ENCODE data around the gene SEC24D. TPM values are rescaled to one million over a fixed set of nuclear protein-coding genes. Genes with fewer than 3 reads are reported as not detected.

Gene SEC24D
- total RNA-seq, 4 donors from 2014 or later, result 9.7 to 37.9 (median 17.0) TPM

GRCh38 chr4:118872181-118872580, 36.3 kb upstream of the SEC24D start:
- no peaks in the 10 kb centered on the region for H3K36me3 ChIP-seq
- 75 to 88% methylated on average over 4 of the region's 4 CpGs for WGBS, 2 donors (ENCODE audit: low coverage in 1 of 2)
- no peaks in the 10 kb centered on the region for H3K4me1 ChIP-seq
- in situ Hi-C loops (cut with MboI; ENCODE audit: low pct_ligation_motif_present in 1 of 4, low pct_unique_long_range_greater_than_20kb in 1 of 4, low sequenced_read_pairs in 3 of 4), result no loop called here
- DNase-seq, result no peak
- TF ChIP-seq POLR2A (IDR thresholded peaks at IDR 0.05) (no peak), EP300 (IDR thresholded peaks at IDR 0.05; ENCODE audit: low read depth) (no peak)
- H3K9me3 ChIP-seq, result no peaks in the 10 kb centered on the region
- H3K27me3 ChIP-seq, result no peaks in the 10 kb centered on the region
- no peak overlapping the region for H3K4me3 ChIP-seq
- intact Hi-C loops (cut with DNase I; ENCODE audit: low total_unique reads), result no loop called here
- no peak overlapping the region for H3K27ac ChIP-seq

- Histone ChIP-seq H3K27me3 (no peaks in the 10 kb centered on the region), H3K4me1 (peaks cover 0 to 3% (median 0%) of the 10 kb centered on the region in 4 donors), H3K4me3 (no peak overlapping the region), H3K27ac (no peak overlapping the region), H3K9me3 (no peaks in the 10 kb centered on the region), H3K36me3 (no peaks in the 10 kb centered on the region)
- no peak for DNase-seq
- in situ Hi-C loops (cut with MboI; ENCODE audit: low pct_ligation_motif_present in 1 of 4, low pct_unique_long_range_greater_than_20kb in 1 of 4, low sequenced_read_pairs in 3 of 4), result no loop called here
- WGBS, 2 donors (ENCODE audit: low coverage in 1 of 2), result 64 to 75% methylated on average over 2 of the region's 2 CpGs
- no peak for TF ChIP-seq POLR2AphosphoS5 (IDR thresholded peaks at IDR 0.05)
- intact Hi-C loops (cut with DNase I; ENCODE audit: low total_unique reads), result no loop called here
Observed at GRCh38 chr4:118869808-118870342, 33.9 kb upstream of the SEC24D start.

- TF ChIP-seq CTCF (IDR thresholded peaks at IDR 0.05) (no peak), EP300 (IDR thresholded peaks at IDR 0.05; ENCODE audit: low read depth) (no peak), POLR2A (IDR thresholded peaks at IDR 0.05) (no peak)
- Histone ChIP-seq H3K27ac (no peak overlapping the region), H3K9me3 (no peaks in the 10 kb centered on the region), H3K4me1 (peaks cover 0 to 3% (median 0%) of the 10 kb centered on the region in 4 donors), H3K36me3 (no peaks in the 10 kb centered on the region), H3K4me3 (no peak overlapping the region), H3K27me3 (no peaks in the 10 kb centered on the region)
- DNase-seq, result no peak
- WGBS, 2 donors (ENCODE audit: low coverage in 1 of 2), result 89 to 90% methylated on average over 3 of the region's 3 CpGs
- in situ Hi-C loops (cut with MboI; ENCODE audit: low pct_ligation_motif_present in 1 of 4, low pct_unique_long_range_greater_than_20kb in 1 of 4, low sequenced_read_pairs in 3 of 4) (no loop called here), intact Hi-C loops (cut with DNase I; ENCODE audit: low total_unique reads) (no loop called here)
Observed at GRCh38 chr4:118867311-118868067, 31.6 kb upstream of the SEC24D start.

- H3K4me1 ChIP-seq, result peaks cover 0 to 3% (median 0%) of the 10 kb centered on the region in 4 donors
- no peak overlapping the region for H3K27ac ChIP-seq
- no peaks in the 10 kb centered on the region for H3K9me3 ChIP-seq
- no peaks in the 10 kb centered on the region for H3K27me3 ChIP-seq
- no peak for DNase-seq
- H3K36me3 ChIP-seq, result no peaks in the 10 kb centered on the region
- in situ Hi-C loops (cut with MboI; ENCODE audit: low pct_ligation_motif_present in 1 of 4, low pct_unique_long_range_greater_than_20kb in 1 of 4, low sequenced_read_pairs in 3 of 4) (no loop called here), intact Hi-C loops (cut with DNase I; ENCODE audit: low total_unique reads) (no loop called here)
- H3K4me3 ChIP-seq, result no peak overlapping the region
- WGBS, 2 donors (ENCODE audit: low coverage in 1 of 2), result 57 to 67% methylated on average over 1 of the region's 1 CpG
- TF ChIP-seq POLR2AphosphoS5 (IDR thresholded peaks at IDR 0.05) (no peak), EP300 (IDR thresholded peaks at IDR 0.05; ENCODE audit: low read depth) (no peak), POLR2A (IDR thresholded peaks at IDR 0.05) (no peak), CTCF (IDR thresholded peaks at IDR 0.05) (no peak)
Observed at GRCh38 chr4:118866442-118866841, 30.5 kb upstream of the SEC24D start.

- 0 to 11% methylated on average over 3 to 5 of the region's 5 CpGs for WGBS, 2 donors (ENCODE audit: low coverage in 1 of 2)
- Histone ChIP-seq H3K27ac (no peak overlapping the region), H3K4me1 (peaks cover 0 to 3% (median 0%) of the 10 kb centered on the region in 4 donors), H3K4me3 (no peak overlapping the region), H3K36me3 (no peaks in the 10 kb centered on the region), H3K27me3 (no peaks in the 10 kb centered on the region), H3K9me3 (no peaks in the 10 kb centered on the region)
- in situ Hi-C loops (cut with MboI; ENCODE audit: low pct_ligation_motif_present in 1 of 4, low pct_unique_long_range_greater_than_20kb in 1 of 4, low sequenced_read_pairs in 3 of 4) (no loop called here), intact Hi-C loops (cut with DNase I; ENCODE audit: low total_unique reads) (no loop called here)
- DNase-seq, result peak; percentile 20
- TF ChIP-seq EP300 (IDR thresholded peaks at IDR 0.05; ENCODE audit: low read depth) (no peak), CTCF (IDR thresholded peaks at IDR 0.05) (peak; percentile 49 to 60 (median 53)), POLR2A (IDR thresholded peaks at IDR 0.05) (no peak), POLR2AphosphoS5 (IDR thresholded peaks at IDR 0.05) (no peak)
Observed at GRCh38 chr4:118865091-118865708, 29.3 kb upstream of the SEC24D start.

Data from transverse colon (tissue), 4 donors.